HTR-8/SVneo (cell line): Measurements from ENCODE around the gene CCSER2.
"Not testable (repeated sequence)": the region's sequence is repeated elsewhere in the genome, so short reads cannot be mapped to it uniquely, and the experiment has no call there.

Experiments used
- DNase-seq: peaks from one replicate; pipeline ENCODE4 v3.0.0; 2011; ENCODE audit warnings: low spot score, mixed read lengths; ENCODE audit not compliant: insufficient read length
- FAIRE-seq: peaks from 2 replicates; lab custom pipeline; 2011; peaks lifted over from hg19 to GRCh38; lab: Jason Lieb, UNC

The CCSER2 gene

DNA sequence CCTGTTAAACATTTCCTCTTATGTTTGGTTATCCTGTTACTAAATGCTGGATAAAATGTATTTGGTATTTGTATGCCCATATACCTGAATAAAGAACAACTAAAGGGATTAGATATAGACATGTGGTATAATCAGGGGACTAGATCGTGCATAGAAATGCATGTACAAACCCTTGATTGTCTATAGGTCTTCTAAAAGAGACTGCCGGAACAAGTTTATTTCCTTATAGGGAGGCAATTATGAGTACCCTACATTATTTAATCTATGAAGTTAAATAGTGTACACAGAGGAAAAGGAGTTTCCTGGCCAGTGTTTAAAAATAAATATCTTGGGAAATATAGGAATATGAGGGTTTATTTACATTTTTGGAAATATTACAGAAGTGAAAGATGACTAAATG, 44.6 kb downstream of the CCSER2 start:
- no peak for DNase-seq
- FAIRE-seq: no peak

DNA sequence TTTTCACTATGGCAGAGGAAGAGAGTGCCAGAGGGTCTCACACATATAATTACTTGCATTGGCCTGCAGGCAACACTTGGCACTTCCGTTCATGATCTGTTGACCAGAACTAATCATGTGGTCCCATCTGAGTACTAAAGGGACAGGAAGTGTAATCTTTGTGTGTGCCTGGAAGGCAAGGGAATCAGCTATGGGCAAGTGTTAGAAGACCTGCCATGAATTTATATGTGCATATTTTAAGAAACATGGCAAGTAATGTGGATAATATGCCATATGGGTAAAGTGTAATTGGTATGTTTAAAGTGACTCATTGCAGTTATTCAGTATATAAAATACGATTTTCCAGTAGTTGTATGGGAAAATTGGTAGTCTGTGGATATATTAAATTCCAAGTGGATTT, 46.1 kb downstream of the CCSER2 start:
- DNase-seq (no peak), FAIRE-seq (no peak)

DNA sequence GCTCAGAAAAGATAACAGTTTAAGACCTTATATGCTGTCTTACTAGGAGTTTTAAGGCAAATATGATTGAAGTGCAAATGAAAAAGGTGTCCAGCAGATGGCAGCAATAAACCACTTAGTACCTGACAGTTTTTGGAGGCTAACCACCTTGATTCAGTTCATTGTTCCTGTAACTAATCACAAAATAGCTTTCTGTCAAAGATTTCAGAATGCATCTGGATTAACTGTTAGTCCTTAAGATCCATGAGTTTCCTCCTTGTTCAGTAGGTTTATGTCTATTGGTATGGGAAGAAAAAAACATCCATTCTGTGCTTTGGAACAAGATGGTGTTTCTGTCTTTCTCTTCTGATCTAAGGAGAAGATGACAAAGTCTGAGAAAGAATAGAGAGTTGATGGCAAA, 46.6 kb downstream of the CCSER2 start:
- FAIRE-seq: peak; percentile 4
- no peak for DNase-seq

DNA sequence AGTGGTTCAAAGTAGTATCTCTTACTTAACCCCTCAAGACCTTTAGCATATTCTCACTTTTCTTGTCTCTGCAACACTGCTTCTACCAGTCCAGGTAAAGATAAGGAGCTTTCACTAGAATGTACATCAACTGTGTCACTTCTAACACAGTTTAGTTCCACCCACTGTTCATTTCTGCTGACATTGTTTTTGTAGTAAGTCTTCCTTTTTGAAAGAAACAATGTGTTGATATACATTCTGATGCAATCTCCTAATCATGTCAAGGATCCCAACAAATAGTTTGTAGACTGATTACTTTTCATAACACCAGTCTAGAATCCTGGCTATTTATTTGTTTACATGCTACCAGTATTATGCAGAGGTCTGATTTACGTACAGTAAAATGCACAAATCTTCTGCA, 47.5 kb downstream of the CCSER2 start:
- DNase-seq (no peak), FAIRE-seq (no peak)

DNA sequence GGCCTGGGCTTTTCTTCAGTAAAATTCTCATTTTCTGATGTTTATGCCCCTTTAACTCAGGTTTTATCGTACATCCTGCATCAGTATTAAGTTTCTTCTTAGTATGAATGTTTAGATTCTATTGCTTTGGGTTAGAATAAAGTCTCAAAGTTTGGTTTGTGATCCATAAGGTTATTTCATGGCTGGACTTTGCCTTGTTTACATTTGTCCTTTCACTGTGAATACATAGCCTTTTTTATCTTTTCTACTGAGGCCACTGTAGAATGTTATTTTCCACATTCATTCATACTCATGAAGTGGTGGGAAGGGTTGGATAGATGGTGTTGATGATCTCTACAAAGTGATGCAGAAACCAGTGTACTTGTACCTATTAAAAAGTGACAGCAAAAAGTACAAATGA, 59.8 kb downstream of the CCSER2 start:
- no peak for FAIRE-seq

DNA sequence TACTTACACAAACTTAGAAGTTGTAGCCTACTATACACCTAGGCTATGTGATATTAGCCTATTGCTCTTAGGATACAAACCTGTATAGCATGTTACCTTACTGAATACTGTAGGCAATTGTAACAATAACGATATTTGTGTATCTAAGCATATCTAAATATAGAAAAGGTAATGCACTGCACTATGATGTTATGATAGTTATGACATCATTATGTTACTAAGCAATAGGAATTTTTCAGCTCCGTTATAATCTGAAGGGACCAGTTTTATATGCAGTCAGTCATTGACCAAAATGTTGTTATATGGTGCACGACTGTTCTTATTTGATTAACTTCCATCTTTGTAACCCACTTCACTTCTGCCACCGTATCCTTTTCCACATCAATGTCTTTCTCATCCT, 62.0 kb downstream of the CCSER2 start:
- DNase-seq (no peak), FAIRE-seq (no peak)

More for the DNA sequence above, 59.8 kb downstream of the CCSER2 start:
- DNase-seq: no peak

DNA sequence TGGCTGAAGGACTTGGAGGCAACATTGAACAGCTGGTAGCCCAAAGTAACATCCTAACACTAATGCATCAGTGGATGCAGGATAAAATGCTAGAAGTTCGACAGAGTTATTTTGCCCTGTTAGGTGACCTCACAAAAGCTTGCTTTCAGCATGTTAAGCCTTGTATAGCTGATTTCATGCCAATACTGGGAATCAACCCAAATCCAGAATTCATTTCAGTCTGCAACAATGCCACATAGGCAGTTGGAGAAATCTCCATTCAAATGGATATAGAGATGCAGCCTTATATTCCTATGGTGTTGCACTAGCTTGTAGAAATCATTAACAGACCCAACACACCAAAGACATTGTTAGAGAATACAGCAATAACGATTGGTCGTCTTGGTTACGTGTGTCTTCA, 62.9 kb downstream of the CCSER2 start:
- no peak for FAIRE-seq
- no peak for DNase-seq

DNA sequence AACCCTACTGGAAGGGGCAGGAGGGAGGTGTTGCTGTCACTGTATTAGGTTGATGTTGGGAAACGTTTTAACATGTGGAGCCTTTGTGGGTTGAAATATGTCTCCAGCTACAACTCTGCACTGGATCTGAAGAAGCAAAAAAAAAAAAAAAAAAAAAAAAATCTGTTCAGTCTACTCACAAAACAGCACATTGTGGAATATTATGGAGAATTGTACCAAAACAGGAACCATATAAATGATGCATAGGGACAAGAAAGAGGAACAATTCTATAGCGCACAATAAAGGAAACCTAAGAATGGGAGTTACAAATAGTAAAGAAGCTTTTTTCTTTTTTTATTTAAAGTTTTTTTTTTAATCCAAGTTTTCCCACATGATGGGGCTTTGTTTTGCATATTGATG, 63.8 kb downstream of the CCSER2 start:
- no peak for FAIRE-seq

DNA sequence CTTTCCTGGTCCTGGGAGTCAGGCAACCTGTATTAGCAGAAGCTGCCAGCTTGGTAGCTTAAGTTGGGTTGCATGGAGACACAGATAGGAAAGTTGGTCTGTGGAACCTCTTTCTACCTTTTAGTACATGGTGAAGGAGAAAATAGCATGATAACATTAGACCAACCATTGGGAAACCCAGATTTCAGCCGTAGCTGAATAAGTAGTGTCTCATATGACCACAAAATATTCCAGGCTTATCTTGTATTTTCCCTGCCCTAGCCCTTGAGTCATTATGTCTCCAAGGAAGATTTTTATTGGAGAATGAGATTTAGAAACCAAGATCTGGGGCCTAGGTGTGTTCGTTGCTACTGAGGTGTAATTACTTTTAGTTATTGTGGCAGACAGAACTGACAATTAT, 67.2 kb downstream of the CCSER2 start:
- FAIRE-seq: no peak
- no peak for DNase-seq

More for the DNA sequence above, 63.8 kb downstream of the CCSER2 start:
- no peak for DNase-seq

DNA sequence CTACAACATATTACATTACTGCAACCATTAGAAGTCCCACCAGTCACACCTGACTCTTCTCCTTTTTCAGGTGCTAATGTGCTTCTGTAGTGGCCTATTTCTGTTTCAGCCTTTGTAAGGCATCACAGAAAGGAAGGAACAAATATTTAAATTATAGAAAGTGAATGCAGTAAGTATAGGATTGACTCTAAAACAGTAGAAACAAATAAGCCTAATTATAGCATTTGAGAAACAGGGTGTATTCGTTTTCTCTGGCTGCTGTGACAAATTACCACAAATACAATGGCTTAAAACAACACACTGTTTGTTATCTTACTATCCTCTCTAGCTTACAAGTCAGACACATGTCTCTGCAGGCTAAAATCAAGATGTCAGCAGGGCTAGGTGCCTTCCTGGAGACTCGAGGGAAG, 69.4 kb downstream of the CCSER2 start:
- DNase-seq (no peak), FAIRE-seq (no peak)

DNA sequence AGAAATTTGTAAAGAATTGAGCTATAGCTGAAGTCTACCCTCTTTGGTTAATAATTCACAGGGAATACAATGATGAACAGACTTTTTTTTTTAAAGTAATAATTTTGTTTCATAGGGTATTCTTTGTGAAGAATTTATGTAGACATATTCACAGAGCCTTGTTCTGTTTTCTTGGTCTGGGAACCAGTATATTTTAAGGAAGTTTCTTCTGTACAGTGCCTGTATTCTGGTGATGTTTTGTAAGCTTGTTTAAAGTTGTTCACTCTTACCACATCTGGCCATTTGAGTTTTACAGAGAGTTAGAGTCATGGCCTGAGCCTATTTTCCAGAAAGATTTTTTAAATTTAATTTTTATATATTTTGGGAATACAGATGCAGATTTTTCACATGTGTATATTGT, 70.3 kb downstream of the CCSER2 start:
- FAIRE-seq (no peak), DNase-seq (no peak)

DNA sequence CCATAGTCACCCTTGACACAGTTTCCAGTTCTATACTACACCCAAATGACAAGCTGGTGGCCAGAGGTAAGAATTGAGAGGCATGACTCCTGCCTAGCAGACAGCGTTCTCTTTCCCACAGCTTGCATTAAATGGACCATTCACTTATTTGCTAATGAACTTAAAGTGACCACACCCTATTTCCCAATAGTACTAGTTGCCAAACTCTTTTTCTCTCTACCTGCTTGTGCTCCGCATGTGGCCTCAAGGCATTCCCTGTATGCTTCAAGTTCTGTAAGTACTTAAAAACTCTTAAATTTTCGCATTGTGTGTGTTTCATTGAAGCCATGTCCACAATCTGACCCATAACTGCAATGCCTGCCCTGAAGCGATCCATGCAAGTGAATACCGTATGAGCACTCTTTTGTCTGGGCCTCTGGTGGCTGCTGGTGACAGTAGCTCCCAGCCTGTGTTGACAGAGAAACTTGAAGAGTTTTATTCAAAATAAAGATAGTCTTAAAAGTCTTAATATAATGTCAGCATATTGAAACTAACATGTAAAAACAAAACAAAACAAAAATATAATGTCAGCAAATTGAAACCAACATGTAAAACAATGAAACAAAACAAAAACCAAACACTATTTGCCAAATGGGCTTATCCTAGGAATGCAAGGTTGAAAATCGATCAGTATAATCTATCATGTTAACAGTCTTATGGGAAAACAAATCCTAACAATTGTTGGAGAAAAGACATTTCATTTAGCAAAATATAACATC, 73.6 kb downstream of the CCSER2 start:
- FAIRE-seq: no peak
- DNase-seq: no peak

DNA sequence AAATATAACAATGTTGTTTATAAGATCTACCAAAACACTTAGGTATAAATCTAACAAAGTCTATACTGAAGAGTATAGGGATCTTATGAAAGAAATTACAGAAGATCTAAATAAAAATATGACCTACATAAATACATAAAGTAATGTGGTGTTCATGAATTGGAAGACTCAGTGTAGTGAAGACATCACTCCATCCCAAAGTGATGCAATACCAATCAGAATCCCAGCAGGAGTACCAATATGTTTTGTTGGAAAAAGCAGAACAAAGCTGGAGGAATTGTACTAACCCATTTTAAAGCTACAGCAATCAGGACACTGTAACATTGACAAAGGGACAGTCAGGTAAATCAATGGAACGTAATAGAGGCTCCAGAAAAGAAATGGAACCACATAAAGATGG, 76.4 kb downstream of the CCSER2 start:
- DNase-seq (no peak), FAIRE-seq (no peak)

DNA sequence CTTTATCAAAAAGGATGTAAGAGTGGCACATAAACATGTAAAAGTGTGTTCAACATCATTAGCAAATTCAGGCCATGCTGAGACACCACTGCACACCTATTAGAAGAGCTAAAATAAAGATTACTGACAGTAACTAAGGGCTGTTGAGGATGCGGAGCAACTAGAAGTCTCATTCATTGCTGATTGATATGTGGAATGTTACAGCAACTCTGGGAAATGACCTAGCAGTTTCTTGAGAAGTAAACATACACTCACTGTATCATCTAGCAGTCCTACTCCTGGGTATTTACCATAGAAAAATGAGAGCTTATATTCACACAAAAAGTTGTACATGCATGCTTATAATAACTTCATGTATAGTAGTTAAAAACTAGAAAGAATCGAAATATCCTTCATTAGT, 77.3 kb downstream of the CCSER2 start:
- FAIRE-seq (no peak), DNase-seq (no peak)

DNA sequence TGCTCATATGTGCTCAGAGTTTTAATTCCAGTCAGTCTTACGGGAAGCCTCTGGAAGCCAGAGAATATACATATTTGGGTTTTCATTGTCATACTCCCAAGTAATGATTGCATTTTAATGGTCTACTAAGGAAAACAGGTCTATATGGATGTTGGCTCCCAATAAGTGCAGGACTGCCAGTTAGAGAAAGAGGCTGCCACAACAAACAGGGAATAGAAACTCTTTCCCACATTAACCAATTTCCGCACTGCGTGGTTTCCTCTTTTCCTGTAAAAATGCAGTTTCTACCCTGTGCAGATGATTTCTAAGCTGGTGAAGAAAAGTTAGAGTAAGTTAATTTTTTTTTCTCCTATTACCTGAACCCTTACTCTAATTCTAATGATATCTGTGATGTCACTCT, 78.2 kb downstream of the CCSER2 start:
- no peak for DNase-seq
- FAIRE-seq: no peak

DNA sequence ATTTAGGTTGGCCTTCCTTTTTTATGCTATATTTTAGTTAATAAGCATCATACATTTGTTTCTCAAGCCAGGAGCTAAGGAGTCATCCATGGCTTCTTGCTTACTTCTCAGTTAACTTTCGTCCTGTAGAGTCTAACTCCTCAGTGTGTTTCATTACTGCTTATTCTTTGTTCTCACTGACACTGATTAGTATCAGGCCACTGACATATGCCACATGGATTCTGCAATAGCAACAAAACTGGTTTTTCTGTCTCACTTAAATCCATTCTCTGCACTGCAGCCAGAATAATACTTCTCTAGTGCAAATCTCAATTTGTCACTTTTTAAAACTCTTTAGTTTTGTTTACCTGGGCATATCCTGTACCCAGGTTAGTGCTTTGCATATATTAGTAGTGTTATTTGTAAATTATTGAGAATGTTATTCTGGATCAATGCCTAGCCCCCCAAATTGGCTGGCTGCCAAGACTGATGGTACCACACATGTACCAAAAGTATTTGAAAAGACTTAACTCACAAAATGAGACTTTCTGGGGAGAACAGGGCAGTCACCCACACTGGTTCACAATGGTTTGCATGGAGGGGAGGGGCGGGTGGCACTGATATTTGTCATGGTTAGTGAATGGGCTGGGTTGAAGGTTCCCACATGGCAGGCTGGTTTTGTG, 79.1 kb downstream of the CCSER2 start:
- FAIRE-seq (no peak), DNase-seq (no peak)

DNA sequence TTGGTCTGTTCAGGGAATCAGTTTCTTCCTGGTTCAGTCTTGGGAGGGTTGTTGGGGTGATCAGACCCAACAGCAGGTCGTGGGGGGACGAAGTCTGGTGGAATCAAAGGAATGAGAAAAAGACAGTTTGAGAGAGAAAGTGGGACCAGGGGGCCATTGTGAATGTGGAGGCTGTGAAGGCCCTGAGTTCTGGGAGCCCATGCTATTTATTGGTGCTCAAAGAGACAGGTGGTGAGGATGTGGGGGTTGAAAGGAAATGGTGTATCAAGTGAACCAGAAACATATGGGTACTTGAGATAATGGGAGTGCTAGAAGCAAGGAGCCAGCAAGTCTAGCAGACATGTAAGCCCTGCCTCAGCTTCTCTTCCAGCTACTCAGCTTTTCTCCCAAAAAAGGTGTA, 84.1 kb downstream of the CCSER2 start:
- no peak for FAIRE-seq

DNA sequence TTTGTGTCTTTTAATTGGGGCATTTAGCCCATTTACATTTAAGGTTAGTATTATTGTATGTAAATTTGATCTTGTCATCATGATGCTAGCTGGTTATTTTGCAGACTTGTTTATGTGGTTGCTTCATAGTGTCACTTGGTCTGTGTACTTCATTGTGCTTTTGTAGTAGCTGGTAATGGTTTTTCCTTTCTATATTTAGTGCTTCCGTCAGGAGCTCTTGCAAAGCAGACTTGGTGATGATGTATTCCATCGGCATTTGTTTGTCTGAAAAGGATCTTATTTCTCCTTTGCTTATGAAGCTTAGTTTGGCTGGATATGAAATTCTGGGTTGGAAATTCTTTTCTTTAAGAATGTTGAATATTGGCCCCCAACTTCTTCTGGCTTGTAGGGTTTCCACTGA, 85.7 kb downstream of the CCSER2 start:
- FAIRE-seq, DNase-seq: not testable (repeated sequence)

More for the DNA sequence above, 84.1 kb downstream of the CCSER2 start:
- DNase-seq: no peak

DNA sequence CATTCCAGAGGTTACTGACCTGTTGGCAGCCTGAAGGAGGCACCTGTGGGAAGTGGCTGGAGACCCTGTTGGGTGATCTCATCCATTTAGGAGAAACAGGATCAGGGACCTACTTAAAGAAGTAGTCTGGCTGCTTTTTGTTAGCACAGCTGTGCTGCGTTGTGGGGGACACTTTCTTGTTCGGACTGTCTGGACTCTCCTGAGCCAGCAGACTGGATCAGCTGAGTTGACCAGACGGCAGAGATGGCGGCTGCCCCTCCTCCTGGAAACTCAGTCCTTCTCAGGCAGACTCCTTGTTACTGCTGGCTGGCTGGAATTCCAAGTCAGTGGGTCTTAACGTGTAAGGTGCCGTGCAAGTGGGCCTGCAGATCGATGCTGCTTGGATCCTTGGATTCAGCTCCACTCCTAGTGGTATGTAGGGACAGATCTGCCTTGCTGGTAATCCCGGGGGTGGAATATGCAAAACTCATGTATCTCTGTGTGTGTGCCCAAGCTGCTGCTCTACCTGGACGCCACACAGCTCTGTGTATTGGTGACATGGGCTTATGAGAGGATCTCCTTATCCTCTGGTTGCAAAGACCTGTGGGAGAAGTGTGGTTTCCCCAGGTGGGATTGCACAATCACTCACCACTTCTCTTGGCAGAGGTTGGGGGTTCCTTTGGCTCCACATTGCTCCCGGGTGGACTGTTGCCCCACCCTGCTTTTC, 87.3 kb downstream of the CCSER2 start:
- DNase-seq (no peak), FAIRE-seq (no peak)

DNA sequence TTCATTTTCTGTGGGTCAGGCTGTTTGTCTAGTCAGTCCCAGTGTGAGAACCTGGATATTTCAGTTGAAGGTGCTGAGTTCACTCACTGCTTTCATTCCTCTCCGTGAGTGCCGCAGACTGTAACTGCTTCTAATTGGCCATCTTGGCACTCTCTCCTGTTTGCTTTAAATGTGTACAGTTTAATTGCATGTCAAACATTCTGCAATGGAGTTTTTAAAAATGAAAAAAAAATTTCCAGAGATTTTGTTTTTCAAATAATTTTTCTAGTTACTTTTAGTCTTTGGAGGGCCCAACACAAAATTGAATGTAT, 87.8 kb downstream of the CCSER2 start:
- FAIRE-seq (no peak), DNase-seq (no peak)

DNA sequence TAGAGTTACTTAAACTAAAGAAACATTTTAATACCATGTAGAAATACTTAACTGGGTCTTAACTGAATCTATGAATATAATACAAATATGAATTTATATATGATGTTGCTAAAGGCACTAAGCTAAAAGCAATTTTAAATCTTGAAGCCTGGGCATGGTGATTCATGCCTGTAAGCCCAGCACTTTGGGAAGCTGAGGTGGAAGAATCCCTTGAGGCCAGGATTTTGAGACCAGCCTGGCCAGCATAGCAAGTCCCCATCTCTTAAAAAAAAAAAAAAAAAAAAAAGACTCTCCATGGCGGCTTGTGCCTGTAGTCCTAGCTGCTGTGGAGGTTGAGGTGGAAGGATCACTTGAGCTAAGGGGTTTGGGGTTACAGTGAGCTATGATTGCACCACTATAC, 95.3 kb downstream of the CCSER2 start:
- no peak for DNase-seq
- no peak for FAIRE-seq
